D341Med (cell line): Measurements from ENCODE around the gene NUDT3.
"Not testable (repeated sequence)": the region's sequence is repeated elsewhere in the genome, so short reads cannot be mapped to it uniquely, and the experiment has no call there.

Experiments used
- DNase-seq: peaks from one replicate; pipeline ENCODE4 v3.0.0; 2012; ENCODE audit warnings: low spot score

The NUDT3 gene

DNA sequence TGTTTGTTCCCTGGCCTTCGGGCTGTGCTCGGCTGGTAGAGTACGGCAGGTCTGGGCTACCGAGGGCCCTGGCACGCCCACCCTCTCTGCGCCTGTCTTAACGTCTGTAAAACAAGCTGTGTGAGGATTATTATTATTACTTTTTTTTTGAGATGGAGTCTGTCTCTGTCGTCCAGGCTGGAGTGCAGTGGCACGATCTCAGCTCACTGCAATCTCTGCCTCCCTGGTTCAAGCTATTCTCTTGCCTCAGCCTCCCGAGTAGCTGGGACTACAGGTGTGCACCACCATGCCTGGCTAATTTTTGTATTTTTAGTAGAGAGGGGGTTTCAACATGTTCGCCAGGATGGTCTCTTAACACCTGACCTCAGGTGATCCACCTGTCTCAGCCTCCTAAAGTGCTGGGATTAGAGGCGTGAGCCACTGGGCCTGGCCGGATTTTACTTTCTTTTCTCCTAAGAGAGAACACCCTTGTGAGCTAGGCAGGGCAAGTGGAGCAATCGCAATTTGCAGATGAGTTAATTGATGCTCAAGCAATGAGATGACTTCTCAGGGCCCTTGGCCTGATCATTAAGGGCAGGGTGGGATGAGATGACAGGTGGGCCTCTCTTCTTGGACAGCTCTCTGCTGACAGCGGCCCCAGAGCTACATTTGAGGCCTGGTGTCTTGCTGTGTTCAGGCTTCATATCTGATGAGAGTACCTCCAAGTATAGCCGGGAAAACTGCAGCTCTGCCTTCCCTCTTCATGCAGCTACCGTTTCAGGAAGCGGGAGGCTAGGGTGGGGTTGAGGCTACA is 142.8 kb downstream of the NUDT3 start:
- DNase-seq = peak; percentile 4

GRCh38 chr6:34248727-34249468 is 143.6 kb downstream of the NUDT3 start, which contains the start of gene SMIM29:
Gene SMIM29 (minus strand): TSS chr6:34249006. CDS start chr6:34247791, 1,215 bp downstream.
- DNase-seq = peak; percentile 97

GRCh38 chr6:34248198-34248726 is 144.2 kb downstream of the NUDT3 start:
- DNase-seq = peak; percentile 33

- peak; percentile 25 for DNase-seq
These were observed 144.8 kb downstream of the NUDT3 start for GRCh38 chr6:34247481-34248197.

GRCh38 chr6:34246563-34247391 is 145.7 kb downstream of the NUDT3 start:
- DNase-seq = peak; percentile 76

GRCh38 chr6:34246249-34246562 is 146.3 kb downstream of the NUDT3 start:
- no peak for DNase-seq

GRCh38 chr6:34245761-34246140 is 146.7 kb downstream of the NUDT3 start:
- not testable (repeated sequence) for DNase-seq

DNA sequence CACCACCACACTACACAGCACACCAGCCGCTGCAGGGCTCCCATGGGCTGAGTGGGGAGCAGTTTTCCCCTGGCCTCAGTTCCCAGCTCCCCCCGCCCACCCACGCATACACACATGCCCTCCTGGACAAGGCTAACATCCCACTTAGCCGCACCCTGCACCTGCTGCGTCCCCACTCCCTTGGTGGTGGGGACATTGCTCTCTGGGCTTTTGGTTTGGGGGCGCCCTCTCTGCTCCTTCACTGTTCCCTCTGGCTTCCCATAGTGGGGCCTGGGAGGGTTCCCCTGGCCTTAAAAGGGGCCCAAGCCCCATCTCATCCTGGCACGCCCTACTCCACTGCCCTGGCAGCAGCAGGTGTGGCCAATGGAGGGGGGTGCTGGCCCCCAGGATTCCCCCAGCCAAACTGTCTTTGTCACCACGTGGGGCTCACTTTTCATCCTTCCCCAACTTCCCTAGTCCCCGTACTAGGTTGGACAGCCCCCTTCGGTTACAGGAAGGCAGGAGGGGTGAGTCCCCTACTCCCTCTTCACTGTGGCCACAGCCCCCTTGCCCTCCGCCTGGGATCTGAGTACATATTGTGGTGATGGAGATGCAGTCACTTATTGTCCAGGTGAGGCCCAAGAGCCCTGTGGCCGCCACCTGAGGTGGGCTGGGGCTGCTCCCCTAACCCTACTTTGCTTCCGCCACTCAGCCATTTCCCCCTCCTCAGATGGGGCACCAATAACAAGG is 147.3 kb downstream of the NUDT3 start:
- DNase-seq = not testable (repeated sequence)

DNA sequence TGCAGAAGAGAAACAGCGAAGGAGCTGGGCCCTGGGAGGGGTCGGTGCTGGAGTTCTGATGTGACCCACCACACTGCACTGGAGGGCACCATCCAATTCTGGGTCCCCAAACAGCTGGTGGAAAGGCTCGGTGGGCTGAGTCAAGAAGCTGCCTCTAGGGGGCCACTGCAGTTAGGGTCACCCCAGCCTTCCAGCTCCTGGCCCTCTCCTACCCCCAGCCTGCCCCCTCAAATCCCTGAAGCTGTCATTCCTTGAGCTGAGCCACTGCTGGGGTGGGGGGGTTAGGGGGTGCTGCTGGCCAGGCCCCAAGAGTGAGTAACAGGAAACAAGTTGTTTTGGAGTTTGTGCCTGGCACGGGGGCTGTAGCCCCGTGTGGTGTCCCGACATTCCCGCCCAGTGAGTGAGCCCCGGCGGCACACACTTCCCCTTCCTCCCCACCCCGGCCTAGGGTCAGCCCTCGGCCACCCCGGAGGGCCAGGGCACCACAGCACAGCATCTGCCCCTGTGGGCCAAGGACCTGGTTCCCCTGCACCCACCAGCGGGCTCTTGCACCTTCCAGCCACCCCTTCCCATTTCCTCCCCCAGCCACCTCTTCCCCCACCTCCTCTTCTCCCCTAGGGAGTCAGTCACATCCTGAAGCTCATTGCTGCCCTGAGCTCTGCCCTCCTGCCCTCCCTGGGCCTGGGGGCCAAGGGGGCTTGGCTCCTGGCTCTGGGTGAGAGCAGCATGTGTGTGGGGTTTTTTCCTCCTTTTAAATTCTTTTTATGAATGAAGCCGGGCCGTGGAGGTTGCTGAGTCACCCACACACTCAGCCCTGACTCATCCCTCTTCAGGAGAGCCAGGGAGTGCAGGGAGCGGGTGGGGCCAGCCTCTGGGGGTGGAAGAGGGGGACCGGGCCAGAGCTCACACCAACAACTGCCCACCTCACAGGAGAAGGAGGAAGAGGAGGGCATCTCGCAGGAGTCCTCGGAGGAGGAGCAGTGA is 148.3 kb downstream of the NUDT3 start:
- DNase-seq = peak; percentile 44

GRCh38 chr6:34243131-34243771 is 149.2 kb downstream of the NUDT3 start:
- DNase-seq = peak; percentile 4

DNA sequence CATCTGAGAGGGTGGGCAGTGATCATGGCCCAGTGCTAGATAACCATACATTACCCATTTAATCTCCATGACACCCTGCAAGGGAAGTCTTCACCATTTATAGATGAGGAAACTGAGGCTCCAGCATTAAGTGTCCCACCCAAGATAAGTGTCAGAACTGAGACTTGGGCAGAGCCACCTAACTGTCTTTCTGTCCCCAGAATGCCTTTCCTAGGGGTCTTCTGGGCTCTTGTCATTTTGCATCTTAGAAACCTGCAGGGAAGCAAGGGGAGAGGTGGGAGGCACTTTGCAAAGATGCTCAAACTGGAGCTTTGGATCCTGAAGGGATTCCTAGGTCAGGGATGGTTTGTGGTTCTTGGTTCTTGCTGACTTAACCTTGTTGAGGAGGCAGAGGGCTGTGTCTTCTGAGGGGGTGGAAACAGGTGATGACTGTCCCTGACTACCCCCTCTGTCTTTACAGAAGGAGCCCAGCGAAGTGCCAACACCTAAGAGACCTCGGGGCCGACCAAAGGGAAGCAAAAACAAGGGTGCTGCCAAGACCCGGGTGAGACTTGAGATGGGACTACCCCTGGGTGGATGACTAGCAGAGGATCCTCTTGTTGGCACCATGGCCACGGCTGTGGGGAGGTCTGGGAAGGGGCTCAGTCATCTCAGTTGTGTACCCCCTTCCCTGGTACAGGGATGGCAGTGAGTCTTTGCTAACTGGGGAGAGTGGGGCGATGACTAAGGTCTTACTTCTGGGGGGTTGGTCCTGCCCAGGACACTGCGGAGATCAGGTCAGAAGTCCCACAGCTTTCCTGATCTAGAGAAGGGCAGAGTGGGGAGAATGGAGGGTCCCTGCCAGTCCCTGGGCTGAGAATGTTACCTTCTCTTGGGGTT is 150.0 kb downstream of the NUDT3 start:
- peak; percentile 2 for DNase-seq

DNA sequence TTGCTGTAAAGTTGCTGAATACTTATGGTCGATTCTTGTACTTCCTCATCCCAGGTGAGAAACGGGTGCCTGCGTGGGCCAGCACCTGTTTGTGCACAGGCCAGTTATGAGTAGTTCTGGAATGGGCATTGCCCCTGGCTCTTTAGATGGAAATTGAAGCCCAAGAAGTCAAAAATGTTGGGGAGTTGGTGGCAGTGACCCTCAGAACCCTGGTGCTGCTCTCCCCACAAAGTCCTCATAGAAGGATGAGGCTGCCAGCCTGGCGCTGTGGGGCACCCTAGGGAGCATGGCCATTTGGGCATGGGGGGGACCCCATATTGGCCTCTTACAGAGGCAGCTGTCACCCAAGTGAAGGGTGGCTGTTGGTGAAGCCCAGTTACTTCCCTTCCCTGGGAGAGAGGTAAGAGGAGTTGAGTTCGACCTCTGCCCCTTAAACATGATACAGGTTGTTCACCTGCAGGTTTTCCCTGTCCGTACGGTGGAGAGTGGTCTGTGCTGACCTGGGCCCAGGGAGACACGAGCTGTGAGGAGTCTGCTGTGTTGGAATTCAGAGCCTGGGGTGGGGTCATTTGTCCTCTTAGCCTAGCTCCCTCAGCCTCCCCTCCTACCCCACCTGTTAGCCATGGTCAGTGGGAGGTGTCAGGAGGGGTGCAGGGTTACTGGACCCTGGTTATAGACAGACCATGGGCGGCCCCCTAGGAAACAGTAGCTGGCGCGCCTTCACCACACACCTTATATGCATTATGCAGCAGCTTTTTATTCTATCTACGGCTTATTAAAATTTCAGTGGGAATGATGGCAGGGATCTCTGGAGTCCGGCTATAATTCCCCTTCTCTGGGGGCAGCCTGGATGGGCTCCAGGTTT is 150.9 kb downstream of the NUDT3 start:
- peak; percentile 2 for DNase-seq

DNA sequence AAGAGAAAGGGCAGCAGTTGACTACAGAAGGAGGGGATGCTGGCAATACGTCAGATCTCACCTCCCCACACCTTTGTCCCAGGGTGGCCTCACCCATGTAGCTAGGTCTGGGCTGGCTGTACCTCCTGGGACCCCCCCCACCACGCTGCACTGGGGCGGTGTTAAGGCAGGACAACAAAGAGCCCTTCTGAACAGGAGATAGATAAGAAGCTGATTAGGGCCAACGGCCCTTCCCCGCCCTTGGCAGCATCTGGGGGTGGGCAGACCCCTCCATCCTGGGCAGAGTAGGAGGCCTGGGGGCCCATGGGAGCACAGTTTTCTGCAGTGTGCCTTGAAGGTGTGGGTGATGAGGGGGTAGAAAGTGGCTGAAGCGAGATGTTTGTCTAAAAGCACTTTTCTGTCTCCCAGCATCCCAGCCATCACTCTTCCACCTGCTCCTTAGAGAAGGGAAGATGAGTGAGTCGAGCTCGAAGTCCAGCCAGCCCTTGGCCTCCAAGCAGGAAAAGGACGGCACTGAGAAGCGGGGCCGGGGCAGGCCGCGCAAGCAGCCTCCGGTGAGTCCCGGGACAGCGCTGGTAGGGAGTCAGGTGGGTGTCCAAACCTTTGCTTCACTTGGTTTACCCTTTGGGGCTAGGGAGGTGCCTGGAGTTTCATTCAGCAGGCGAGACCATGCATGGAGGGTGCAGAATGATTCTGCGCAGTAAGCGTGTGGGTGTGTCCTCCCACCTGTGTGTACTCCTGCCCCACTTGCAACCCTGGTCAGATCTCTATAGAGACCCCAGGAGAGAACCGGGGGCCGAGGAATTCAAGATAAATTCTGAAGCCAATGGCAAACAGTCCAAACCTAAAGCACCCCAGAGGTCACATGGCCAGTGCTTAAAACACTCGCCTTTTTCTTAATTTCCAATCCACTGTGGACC is 151.9 kb downstream of the NUDT3 start:
- peak; percentile 5 for DNase-seq

DNA sequence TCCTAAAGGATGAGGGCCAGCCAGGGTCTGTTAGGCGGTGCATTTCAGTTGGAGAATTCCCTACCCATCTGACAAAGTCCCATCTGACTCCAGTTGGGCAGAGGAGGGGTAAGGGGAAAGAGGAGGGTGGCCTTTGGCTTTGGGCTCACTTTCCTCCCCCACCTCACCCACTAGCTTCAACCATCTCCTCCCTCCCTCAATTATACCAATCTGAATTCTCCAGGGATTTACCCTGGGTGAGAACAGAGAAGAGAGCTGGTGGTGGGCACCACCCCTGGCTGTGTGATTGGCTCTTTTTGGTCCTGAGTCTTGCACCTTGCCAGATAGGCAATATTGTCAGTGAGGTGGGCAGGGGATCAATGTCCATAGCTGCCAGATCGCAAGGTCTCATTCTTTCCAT is 152.6 kb downstream of the NUDT3 start:
- DNase-seq = peak; percentile 4

GRCh38 chr6:34239500-34239825 is 153.0 kb downstream of the NUDT3 start:
- peak; percentile 50 for DNase-seq
